MM.1S (cell line): ENCODE results near the gene STX4.

ENCODE experiments used
- DNase-seq: peaks from one replicate; pipeline ENCODE4 v3.0.0-alpha.2; 2015
- H2AFZ ChIP-seq: fragments of 300-600 bp; sonication (generic); 2 replicates; pipeline ENCODE4 v1.6.0; 2016; ENCODE audit warnings: antibody characterized with exemption, low read length
- H3F3A ChIP-seq: fragments of 300-600 bp; sonication (generic); 2 replicates; pipeline ENCODE4 v1.6.1; 2016; ENCODE audit warnings: mild to moderate bottlenecking, antibody characterized with exemption, low read length, moderate library complexity, mixed read lengths; ENCODE audit not compliant: insufficient read depth
- H3K27ac ChIP-seq: fragments of 300-600 bp; sonication (generic); 2 replicates; pipeline ENCODE4 v1.5.1; 2016; ENCODE audit warnings: mild to moderate bottlenecking, low read length
- H3K27me3 ChIP-seq: fragments of 300-600 bp; sonication (generic); replicated peaks from 2 replicates; pipeline ENCODE4 v1.6.0; 2016; ENCODE audit warnings: low read length; ENCODE audit not compliant: insufficient read depth
- H3K36me3 ChIP-seq: fragments of 300-600 bp; sonication (generic); replicated peaks from 2 replicates; pipeline ENCODE4 v1.6.1; 2016; ENCODE audit warnings: mild to moderate bottlenecking, low read length, mixed read lengths; ENCODE audit not compliant: insufficient read depth
- H3K4me1 ChIP-seq: fragments of 300-600 bp; sonication (generic); 2 replicates; pipeline ENCODE4 v1.6.1; 2016; ENCODE audit warnings: low read length, mixed read lengths
- H3K4me2 ChIP-seq: fragments of 300-600 bp; sonication (generic); 2 replicates; pipeline ENCODE4 v1.6.0; 2016; ENCODE audit warnings: low read depth, low read length
- H3K4me3 ChIP-seq: fragments of 300-600 bp; sonication (generic); 2 replicates; pipeline ENCODE4 v1.5.1; 2016; ENCODE audit warnings: low read length, mixed read lengths
- H3K79me2 ChIP-seq: fragments of 300-600 bp; sonication (generic); 2 replicates; pipeline ENCODE4 v1.6.1; 2016; ENCODE audit warnings: mixed run types, low read length, mixed read lengths
- H3K9ac ChIP-seq: fragments of 300-600 bp; sonication (generic); 2 replicates; pipeline ENCODE4 v1.6.1; 2016; ENCODE audit warnings: low read length, mixed read lengths
- H3K9me2 ChIP-seq: fragments of 300-600 bp; sonication (generic); replicated peaks from 2 replicates; pipeline ENCODE4 v1.6.1; 2016; ENCODE audit warnings: mild to moderate bottlenecking, low read length, mixed read lengths; ENCODE audit not compliant: insufficient read depth
- H3K9me3 ChIP-seq: fragments of 300-600 bp; sonication (generic); replicated peaks from 2 replicates; pipeline ENCODE4 v1.6.1; 2016; ENCODE audit warnings: mild to moderate bottlenecking, low read length, mixed read lengths; ENCODE audit not compliant: insufficient read depth
- H4K20me1 ChIP-seq: fragments of 300-600 bp; sonication (generic); 2 replicates; pipeline ENCODE4 v1.6.1; 2016; ENCODE audit warnings: mild to moderate bottlenecking, low read length, moderate library complexity, mixed read lengths; ENCODE audit not compliant: insufficient read depth
- CTCF ChIP-seq: fragments of 300-600 bp; sonication (generic); IDR thresholded peaks from 2 replicates; pipeline ENCODE4 v1.5.1; 2016; ENCODE audit warnings: antibody characterized with exemption, low read length, mixed read lengths
- EZH2 ChIP-seq: fragments of 300-600 bp; sonication (generic); optimal IDR thresholded peaks from 2 replicates; pipeline ENCODE3; 2017; ENCODE audit warnings: low read depth, mild to moderate bottlenecking, antibody characterized with exemption, low read length, mixed read lengths
- EZH2phosphoT487 ChIP-seq: fragments of 300-600 bp; sonication (generic); IDR thresholded peaks from 2 replicates; pipeline ENCODE4 v1.6.1; 2018; ENCODE audit warnings: antibody characterized with exemption, low read length

The STX4 gene

GRCh38 chr16:31076319-31076718 is 43.0 kb downstream of the STX4 start:
- no peak overlapping the region for H3K9ac ChIP-seq
- H3K4me1 ChIP-seq = peaks cover 9% of the 10 kb centered on the region; the same call in 1 of the 2 replicates
- no peak for TF ChIP-seq EZH2
- no peak for TF ChIP-seq EZH2phosphoT487
- TF ChIP-seq CTCF = no peak
- no peak for DNase-seq
- H3K27ac ChIP-seq = no peak overlapping the region
- no peaks in the 10 kb centered on the region for H3K9me3 ChIP-seq
- H2AFZ ChIP-seq = no peak overlapping the region
- peaks cover 79% of the 10 kb centered on the region for H3K79me2 ChIP-seq
- no peaks in the 10 kb centered on the region for H3K9me2 ChIP-seq
- H3K4me3 ChIP-seq = no peak overlapping the region
- no peaks in the 10 kb centered on the region for H3K27me3 ChIP-seq
- H3F3A ChIP-seq = peaks cover 6% of the 10 kb centered on the region
- no peak overlapping the region for H3K4me2 ChIP-seq
- H3K36me3 ChIP-seq = no peaks in the 10 kb centered on the region
- no peaks in the 10 kb centered on the region for H4K20me1 ChIP-seq

- Histone ChIP-seq H3K4me1 (peaks cover 4% of the 10 kb centered on the region; the same call in 1 of the 2 replicates), H3K9me3 (no peaks in the 10 kb centered on the region), H3F3A (peaks cover 6% of the 10 kb centered on the region), H3K79me2 (peaks cover 72% of the 10 kb centered on the region), H3K4me2 (no peak overlapping the region), H2AFZ (no peak overlapping the region), H3K27ac (no peak overlapping the region), H3K36me3 (no peaks in the 10 kb centered on the region), H3K9me2 (no peaks in the 10 kb centered on the region), H3K9ac (no peak overlapping the region), H3K4me3 (no peak overlapping the region), H3K27me3 (no peaks in the 10 kb centered on the region), H4K20me1 (no peaks in the 10 kb centered on the region)
- TF ChIP-seq EZH2 (no peak), EZH2phosphoT487 (no peak), CTCF (no peak)
- DNase-seq = no peak
These were observed 43.7 kb downstream of the STX4 start for GRCh38 chr16:31077024-31077423.

DNA sequence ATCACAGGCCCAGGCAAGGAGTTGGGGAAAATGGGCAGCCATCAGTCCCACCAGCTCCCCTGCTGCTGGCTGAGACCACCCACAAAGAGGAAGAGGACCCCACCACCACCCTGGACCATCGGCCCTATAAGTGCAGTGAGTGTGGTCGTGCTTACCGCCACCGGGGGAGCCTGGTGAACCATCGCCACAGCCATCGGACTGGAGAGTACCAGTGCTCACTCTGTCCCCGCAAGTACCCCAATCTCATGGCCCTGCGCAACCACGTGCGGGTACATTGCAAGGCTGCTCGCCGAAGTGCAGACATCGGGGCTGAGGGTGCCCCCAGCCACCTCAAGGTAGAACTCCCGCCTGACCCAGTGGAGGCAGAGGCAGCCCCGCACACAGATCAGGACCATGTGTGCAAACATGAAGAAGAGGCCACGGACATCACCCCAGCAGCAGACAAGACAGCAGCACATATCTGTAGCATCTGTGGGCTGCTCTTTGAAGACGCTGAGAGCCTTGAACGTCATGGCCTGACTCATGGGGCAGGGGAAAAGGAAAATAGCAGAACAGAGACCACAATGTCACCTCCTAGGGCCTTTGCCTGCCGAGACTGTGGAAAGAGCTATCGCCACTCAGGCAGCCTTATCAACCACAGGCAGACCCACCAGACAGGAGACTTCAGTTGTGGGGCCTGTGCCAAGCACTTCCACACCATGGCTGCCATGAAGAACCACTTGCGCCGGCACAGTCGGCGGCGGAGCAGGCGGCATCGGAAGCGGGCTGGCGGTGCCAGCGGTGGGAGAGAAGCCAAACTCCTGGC is 44.4 kb downstream of the STX4 start:
- H3K9me2 ChIP-seq = no peaks in the 10 kb centered on the region
- no peaks in the 10 kb centered on the region for H3K9me3 ChIP-seq
- no peaks in the 10 kb centered on the region for H3K36me3 ChIP-seq
- no peaks in the 10 kb centered on the region for H3K4me1 ChIP-seq
- H3K79me2 ChIP-seq = peaks cover 65% of the 10 kb centered on the region
- H2AFZ ChIP-seq = no peak overlapping the region
- no peak overlapping the region for H3K4me3 ChIP-seq
- no peak overlapping the region for H3K4me2 ChIP-seq
- peaks cover 9% of the 10 kb centered on the region for H3F3A ChIP-seq
- H3K27me3 ChIP-seq = no peaks in the 10 kb centered on the region
- no peak for DNase-seq
- H3K9ac ChIP-seq = no peak overlapping the region
- TF ChIP-seq CTCF (no peak), EZH2phosphoT487 (no peak), EZH2 (no peak)
- no peaks in the 10 kb centered on the region for H4K20me1 ChIP-seq
- no peak overlapping the region for H3K27ac ChIP-seq
